Measurements from ENCODE around the gene ZHX3.

ZHX3 gene

GRCh38 chr20:41352106-41352505 lies 34.6 kb upstream of the ZHX3 start:
- Histone ChIP-seq H3K27me3 (ENCODE audit: insufficient read depth, poor library complexity, severe bottlenecking) (no peaks in the 10 kb centered on the region), H3K4me3 (replicated peaks; ENCODE audit: insufficient read depth, low read length) (no peak overlapping the region), H3K27ac (replicated peaks) (no peak overlapping the region)
- no peak for DNase-seq (ENCODE audit: low read depth in 1 of 2, low spot score in 1 of 2)
- no peak for TF ChIP-seq GABPA (IDR thresholded peaks at IDR 0.05; ENCODE audit: low read depth)

GRCh38 chr20:41350408-41350962 lies 33.0 kb upstream of the ZHX3 start:
- Histone ChIP-seq H3K27me3 (ENCODE audit: insufficient read depth, poor library complexity, severe bottlenecking) (no peaks in the 10 kb centered on the region), H3K4me3 (replicated peaks; ENCODE audit: insufficient read depth, low read length) (no peak overlapping the region), H3K27ac (replicated peaks) (no peak overlapping the region)
- no peak for DNase-seq (ENCODE audit: low read depth in 1 of 2, low spot score in 1 of 2)
- TF ChIP-seq SPI1 (IDR thresholded peaks at IDR 0.05; ENCODE audit: borderline replicate concordance, low read depth) (no peak), REST (IDR thresholded peaks at IDR 0.05; ENCODE audit: insufficient replicate concordance, low read depth) (no peak), POLR2AphosphoS5 (IDR thresholded peaks at IDR 0.05; ENCODE audit: low read depth) (no peak), GABPA (IDR thresholded peaks at IDR 0.05; ENCODE audit: low read depth) (no peak), CTCF (IDR thresholded peaks at IDR 0.05; ENCODE audit: insufficient read depth, low read length) (no peak)

- Histone ChIP-seq H3K27ac (replicated peaks) (no peak overlapping the region), H3K27me3 (ENCODE audit: insufficient read depth, poor library complexity, severe bottlenecking) (no peaks in the 10 kb centered on the region), H3K4me3 (replicated peaks; ENCODE audit: insufficient read depth, low read length) (no peak overlapping the region)
- TF ChIP-seq SPI1 (IDR thresholded peaks at IDR 0.05; ENCODE audit: borderline replicate concordance, low read depth) (no peak), CTCF (IDR thresholded peaks at IDR 0.05; ENCODE audit: insufficient read depth, low read length) (no peak), POLR2AphosphoS5 (IDR thresholded peaks at IDR 0.05; ENCODE audit: low read depth) (no peak), GABPA (IDR thresholded peaks at IDR 0.05; ENCODE audit: low read depth) (no peak), REST (IDR thresholded peaks at IDR 0.05; ENCODE audit: insufficient replicate concordance, low read depth) (no peak)
- DNase-seq (ENCODE audit: low read depth in 1 of 2, low spot score in 1 of 2) = no peak
Observed at GRCh38 chr20:41349943-41350342, 32.4 kb upstream of the ZHX3 start.

- TF ChIP-seq GABPA (IDR thresholded peaks at IDR 0.05; ENCODE audit: low read depth) (no peak), POLR2AphosphoS5 (IDR thresholded peaks at IDR 0.05; ENCODE audit: low read depth) (no peak), CTCF (IDR thresholded peaks at IDR 0.05; ENCODE audit: insufficient read depth, low read length) (no peak), SPI1 (IDR thresholded peaks at IDR 0.05; ENCODE audit: borderline replicate concordance, low read depth) (no peak), REST (IDR thresholded peaks at IDR 0.05; ENCODE audit: insufficient replicate concordance, low read depth) (no peak)
- Histone ChIP-seq H3K4me3 (replicated peaks; ENCODE audit: insufficient read depth, low read length) (no peak overlapping the region), H3K27me3 (ENCODE audit: insufficient read depth, poor library complexity, severe bottlenecking) (no peaks in the 10 kb centered on the region), H3K27ac (replicated peaks) (no peak overlapping the region)
- no peak for DNase-seq (ENCODE audit: low read depth in 1 of 2, low spot score in 1 of 2)
Observed at GRCh38 chr20:41349266-41349665, 31.7 kb upstream of the ZHX3 start.
